Glutamatergic neuron (in vitro differentiated cells): ENCODE results near the gene DCUN1D5. TPM values are rescaled to one million over a fixed set of nuclear protein-coding genes. Genes with fewer than 3 reads are reported as not detected.

Experiments
- DNase-seq: peaks from one replicate; pipeline ENCODE4 v3.0.0; 2022
- H3K27ac Mint-ChIP-seq: one replicate; pipeline ENCODE4 v1.8.0; 2020; ENCODE audit warnings: mild to moderate bottlenecking, mixed read lengths, inconsistent platforms; ENCODE audit not compliant: unreplicated experiment
- H3K27me3 Mint-ChIP-seq: one replicate; pipeline ENCODE4 v1.8.0; 2020; ENCODE audit warnings: mild to moderate bottlenecking, moderate library complexity, mixed read lengths, inconsistent platforms; ENCODE audit not compliant: unreplicated experiment
- H3K36me3 Mint-ChIP-seq: one replicate; pipeline ENCODE4 v1.8.0; 2020; ENCODE audit warnings: mild to moderate bottlenecking, mixed read lengths, inconsistent platforms; ENCODE audit not compliant: unreplicated experiment
- H3K4me1 Mint-ChIP-seq: one replicate; pipeline ENCODE4 v1.8.0; 2020; ENCODE audit warnings: mild to moderate bottlenecking, low read depth, mixed read lengths, inconsistent platforms; ENCODE audit not compliant: unreplicated experiment
- H3K4me3 Mint-ChIP-seq: one replicate; pipeline ENCODE4 v1.8.0; 2020; ENCODE audit warnings: mild to moderate bottlenecking, mixed read lengths, inconsistent platforms; ENCODE audit not compliant: unreplicated experiment
- H3K9me3 Mint-ChIP-seq: one replicate; pipeline ENCODE4 v1.8.0; 2020; ENCODE audit warnings: mild to moderate bottlenecking, moderate library complexity, mixed read lengths, inconsistent platforms; ENCODE audit not compliant: unreplicated experiment
- total RNA-seq: library from RNA; stranded (reverse); fragmentation: NEBNext Ultra II Directional; extraction: Animal tissue kit (Norgen Biotek cat#: 25700); gene quantifications from one replicate; pipeline ENCODE4 v1.2.1, GENCODE V29; 2021; ENCODE audit not compliant: unreplicated experiment
- TF ChIP-seq, protein P1 (sequence below): fragments of 200-600 bp; sonication (generic); IDR thresholded peaks from one replicate; pipeline ENCODE4 v1.5.0; 2021; ENCODE audit not compliant: partially characterized antibody, unreplicated experiment

The DCUN1D5 gene
- total RNA-seq, 1 donor from 2014 or later = 51.8 TPM

DNA sequence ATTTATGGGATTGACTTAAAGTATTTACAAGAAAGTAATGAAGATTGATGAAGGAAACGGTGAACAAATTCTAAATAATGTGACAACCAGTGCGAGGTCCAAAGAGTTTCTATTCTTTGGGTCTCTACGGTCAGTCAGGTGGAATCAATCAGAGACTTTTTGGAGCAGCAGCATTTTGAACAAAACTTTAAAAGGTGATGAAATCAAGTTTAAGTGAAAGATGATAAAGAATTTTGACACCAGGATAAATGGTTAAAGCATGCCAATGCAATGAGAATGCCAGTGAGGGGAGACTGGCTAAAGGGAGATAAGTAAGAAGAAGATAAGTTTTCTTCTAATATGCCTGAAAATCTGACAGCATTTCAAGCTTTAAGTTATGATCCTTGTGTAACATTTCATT is 67.9 kb downstream of the DCUN1D5 start:
- no peak for DNase-seq
- no peak overlapping the region for H3K27ac Mint-ChIP-seq
- no peaks in the 10 kb centered on the region for H3K9me3 Mint-ChIP-seq
- H3K27me3 Mint-ChIP-seq = no peaks in the 10 kb centered on the region
- no peaks in the 10 kb centered on the region for H3K4me1 Mint-ChIP-seq
- no peaks in the 10 kb centered on the region for H3K36me3 Mint-ChIP-seq
- TF ChIP-seq, protein P1, sequence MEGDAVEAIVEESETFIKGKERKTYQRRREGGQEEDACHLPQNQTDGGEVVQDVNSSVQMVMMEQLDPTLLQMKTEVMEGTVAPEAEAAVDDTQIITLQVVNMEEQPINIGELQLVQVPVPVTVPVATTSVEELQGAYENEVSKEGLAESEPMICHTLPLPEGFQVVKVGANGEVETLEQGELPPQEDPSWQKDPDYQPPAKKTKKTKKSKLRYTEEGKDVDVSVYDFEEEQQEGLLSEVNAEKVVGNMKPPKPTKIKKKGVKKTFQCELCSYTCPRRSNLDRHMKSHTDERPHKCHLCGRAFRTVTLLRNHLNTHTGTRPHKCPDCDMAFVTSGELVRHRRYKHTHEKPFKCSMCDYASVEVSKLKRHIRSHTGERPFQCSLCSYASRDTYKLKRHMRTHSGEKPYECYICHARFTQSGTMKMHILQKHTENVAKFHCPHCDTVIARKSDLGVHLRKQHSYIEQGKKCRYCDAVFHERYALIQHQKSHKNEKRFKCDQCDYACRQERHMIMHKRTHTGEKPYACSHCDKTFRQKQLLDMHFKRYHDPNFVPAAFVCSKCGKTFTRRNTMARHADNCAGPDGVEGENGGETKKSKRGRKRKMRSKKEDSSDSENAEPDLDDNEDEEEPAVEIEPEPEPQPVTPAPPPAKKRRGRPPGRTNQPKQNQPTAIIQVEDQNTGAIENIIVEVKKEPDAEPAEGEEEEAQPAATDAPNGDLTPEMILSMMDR = no peak
- no peak overlapping the region for H3K4me3 Mint-ChIP-seq

DNA sequence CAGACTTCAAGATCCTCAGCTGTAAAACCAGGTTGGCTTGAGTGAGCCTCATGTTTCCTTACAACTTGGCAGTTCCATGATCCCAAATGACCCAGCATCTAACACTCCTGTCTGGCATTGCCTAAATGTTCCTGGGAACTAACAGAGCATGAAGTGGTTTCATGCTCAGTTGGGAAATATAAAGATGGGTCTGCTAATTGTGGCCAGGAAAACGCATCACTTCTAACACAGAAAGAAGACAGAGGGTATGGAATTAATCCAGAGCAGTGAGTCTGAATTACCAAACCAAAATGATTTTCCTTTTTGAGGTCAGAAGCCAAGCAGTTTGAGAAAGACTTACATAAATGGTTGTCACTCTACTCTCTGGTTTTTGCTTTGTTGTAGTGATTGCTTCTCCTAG is 75.9 kb downstream of the DCUN1D5 start:
- TF ChIP-seq, protein P1 = no peak
- no peaks in the 10 kb centered on the region for H3K27me3 Mint-ChIP-seq
- H3K4me1 Mint-ChIP-seq = no peaks in the 10 kb centered on the region
- H3K36me3 Mint-ChIP-seq = no peaks in the 10 kb centered on the region
- no peak for DNase-seq
- H3K4me3 Mint-ChIP-seq = no peak overlapping the region
- H3K9me3 Mint-ChIP-seq = no peaks in the 10 kb centered on the region
- H3K27ac Mint-ChIP-seq = no peak overlapping the region

GRCh38 chr11:103013421-103013820 is 78.5 kb downstream of the DCUN1D5 start:
- TF ChIP-seq, protein P1 = no peak
- H3K4me1 Mint-ChIP-seq = no peaks in the 10 kb centered on the region
- no peaks in the 10 kb centered on the region for H3K9me3 Mint-ChIP-seq
- H3K27me3 Mint-ChIP-seq = no peaks in the 10 kb centered on the region
- H3K27ac Mint-ChIP-seq = no peak overlapping the region
- H3K4me3 Mint-ChIP-seq = no peak overlapping the region
- no peak for DNase-seq
- no peaks in the 10 kb centered on the region for H3K36me3 Mint-ChIP-seq

Other genes starting within 250 kb of the DCUN1D5 start
- not detected for gene MMP3, start 248.6 kb downstream of the DCUN1D5 start, total RNA-seq
- gene MMP12, start 217.2 kb downstream of the DCUN1D5 start, total RNA-seq = not detected
- gene MMP13, start 136.4 kb downstream of the DCUN1D5 start, total RNA-seq = not detected
- 9.7 TPM for gene DYNC2H1, start 17.3 kb upstream of the DCUN1D5 start, total RNA-seq